Bronchial epithelial cell (primary cell): ENCODE data around the gene PEAK1. TPM values are rescaled to one million over a fixed set of nuclear protein-coding genes. Genes with fewer than 3 reads are reported as not detected.

Source experiments
- DNase-seq: peaks from one replicate; pipeline ENCODE4 v3.0.0-alpha.2; 2010; ENCODE audit warnings: low read depth
- FAIRE-seq: peaks from 2 replicates; lab custom pipeline; 2011; peaks lifted over from hg19 to GRCh38; lab: Jason Lieb, UNC
- H3K27me3 ChIP-seq: 2 replicates; pipeline ENCODE4 v1.5.1; 2011; ENCODE audit warnings: low read length; ENCODE audit not compliant: control insufficient read depth, insufficient read depth
- H3K36me3 ChIP-seq: 2 replicates; pipeline ENCODE4 v1.5.1; 2011; ENCODE audit warnings: low read length; ENCODE audit not compliant: control insufficient read depth, insufficient read depth
- H3K4me3 ChIP-seq: 2 replicates; pipeline ENCODE4 v1.5.1; 2011; ENCODE audit warnings: mild to moderate bottlenecking, low read depth, low read length, control low read depth
- CTCF ChIP-seq: IDR thresholded peaks from 2 replicates; pipeline ENCODE4 v1.5.1; 2011; ENCODE audit warnings: mild to moderate bottlenecking, moderate library complexity, low read length, control low read depth, inconsistent platforms; ENCODE audit not compliant: insufficient read depth, severe bottlenecking
- total RNA-seq: library from RNA; depleted of rRNA; stranded (reverse); fragments of >200 nt; gene quantifications from 2 replicates; pipeline ENCODE4 v1.2.1, GENCODE V29; 2014

The PEAK1 gene
- total RNA-seq, 1 donor from 2014 or later: 3.7 TPM

- no peak for TF ChIP-seq CTCF
- FAIRE-seq (no peak), DNase-seq (no peak)
- H3K36me3 ChIP-seq: no peaks in the 10 kb centered on the region
- no peak overlapping the region for H3K4me3 ChIP-seq
- H3K27me3 ChIP-seq: no peaks in the 10 kb centered on the region
Observed at GRCh38 chr15:77326366-77326765, 93.5 kb downstream of the PEAK1 start.

DNA sequence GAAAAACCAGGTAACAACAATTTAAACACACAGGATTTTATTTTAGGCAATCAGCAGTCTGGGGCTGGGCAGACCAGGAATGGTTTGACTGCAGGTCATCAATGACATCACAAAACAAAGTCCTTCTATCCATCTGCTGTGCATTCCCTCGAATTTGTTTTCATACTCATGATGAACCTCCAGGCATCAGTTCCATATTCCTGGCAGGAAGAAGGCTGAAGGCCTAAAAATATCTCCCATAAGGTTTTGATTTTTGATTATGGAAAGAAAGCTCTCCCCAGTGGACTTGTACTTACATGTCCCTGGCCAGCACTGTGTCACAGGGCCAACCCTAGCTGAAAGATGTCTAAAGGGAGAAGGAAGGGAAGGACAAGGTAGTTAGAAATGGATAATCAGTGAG, 107.4 kb downstream of the PEAK1 start:
- no peak for FAIRE-seq
- H3K27me3 ChIP-seq: no peaks in the 10 kb centered on the region
- no peak for TF ChIP-seq CTCF
- no peaks in the 10 kb centered on the region for H3K36me3 ChIP-seq
- no peak overlapping the region for H3K4me3 ChIP-seq
- peak; percentile 49 for DNase-seq

DNA sequence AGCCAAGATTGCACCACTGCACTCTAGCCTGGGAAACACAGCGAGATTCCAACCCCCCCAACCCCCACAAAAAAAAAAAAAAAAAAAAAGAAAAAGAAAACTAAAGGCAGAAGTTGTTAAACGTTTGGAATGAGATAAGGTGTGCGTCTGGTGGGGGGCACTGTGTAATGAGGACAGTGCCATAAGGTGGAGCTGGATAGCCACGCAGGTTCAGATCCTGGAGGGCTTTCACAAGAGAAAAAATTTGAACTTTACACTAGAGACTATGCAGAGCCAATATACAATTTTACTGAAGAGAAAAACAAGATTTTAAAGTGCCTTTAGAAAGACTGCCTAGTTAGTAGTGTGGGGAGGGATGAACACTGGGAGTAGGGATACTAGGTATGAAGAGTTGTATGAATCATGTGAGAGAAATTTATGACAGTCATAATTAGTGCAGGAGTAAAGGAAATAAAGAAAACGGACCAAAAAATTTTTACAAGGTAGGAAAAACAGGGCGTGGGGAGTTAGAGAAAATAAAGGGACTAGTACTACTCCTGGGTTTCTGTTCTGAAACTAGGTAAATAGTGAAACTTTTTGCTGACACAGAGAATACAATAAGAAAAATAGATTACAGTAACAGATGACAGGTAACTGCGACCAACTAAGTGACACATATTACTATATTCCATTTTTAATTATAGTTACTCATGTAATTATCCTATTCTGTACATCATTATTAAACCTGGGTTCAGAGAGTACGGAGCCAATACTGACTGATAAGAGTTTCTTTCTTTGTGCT, 108.1 kb downstream of the PEAK1 start:
- TF ChIP-seq CTCF: no peak
- no peaks in the 10 kb centered on the region for H3K27me3 ChIP-seq
- no peaks in the 10 kb centered on the region for H3K36me3 ChIP-seq
- FAIRE-seq (no peak), DNase-seq (peak; percentile 19)
- no peak overlapping the region for H3K4me3 ChIP-seq

GRCh38 chr15:77311020-77311419, 108.9 kb downstream of the PEAK1 start:
- Histone ChIP-seq H3K4me3 (no peak overlapping the region), H3K36me3 (no peaks in the 10 kb centered on the region), H3K27me3 (no peaks in the 10 kb centered on the region)
- FAIRE-seq: no peak
- TF ChIP-seq CTCF: no peak
- no peak for DNase-seq

- Histone ChIP-seq H3K36me3 (no peaks in the 10 kb centered on the region), H3K4me3 (no peak overlapping the region), H3K27me3 (no peaks in the 10 kb centered on the region)
- no peak for DNase-seq
- no peak for TF ChIP-seq CTCF
- FAIRE-seq: no peak
Observed at GRCh38 chr15:77309392-77309791, 110.5 kb downstream of the PEAK1 start.

DNA sequence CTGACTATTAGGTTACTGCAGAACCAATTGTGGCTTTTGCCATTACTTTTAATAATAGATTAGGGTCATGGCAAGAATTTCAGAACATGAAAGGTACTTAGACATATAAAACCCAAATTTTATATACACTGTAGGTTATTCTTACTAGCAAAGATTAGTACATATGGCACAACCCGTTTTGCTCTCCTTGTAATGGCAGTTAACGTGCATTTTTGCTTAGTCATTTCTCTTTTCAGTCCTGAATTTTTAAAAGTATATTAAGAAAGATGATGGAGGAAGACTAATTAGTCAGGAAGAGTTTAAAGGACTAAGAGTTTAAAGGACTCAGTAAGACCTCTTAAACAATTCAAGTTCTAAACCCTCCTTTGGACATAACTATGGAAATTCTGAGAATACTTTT, 114.0 kb downstream of the PEAK1 start:
- TF ChIP-seq CTCF: no peak
- Histone ChIP-seq H3K36me3 (no peaks in the 10 kb centered on the region), H3K4me3 (no peak overlapping the region), H3K27me3 (no peaks in the 10 kb centered on the region)
- DNase-seq (no peak), FAIRE-seq (no peak)
